IMR-90 (cell line): Measurements from ENCODE around the gene ADARB2. TPM values are rescaled to one million over a fixed set of nuclear protein-coding genes. Genes with fewer than 3 reads are reported as not detected.

Experiments
- ATAC-seq: fragments of 200-7000 bp; cut with Tn5 transposase; 2 replicates; pipeline ENCODE4 v1.9.1; 2020; ENCODE audit warnings: low read depth, mild to moderate bottlenecking, moderate library complexity
- BruUV-seq: library from RNA; stranded (reverse); fragments of 400-500 nt; replicated peaks from 2 replicates; lab custom pipeline; 2021; lab: Mats Ljungman, UMichigan
- CTCF ChIA-PET: fragments of 300-600 bp; formaldehyde crosslinking; extraction: SDS; loops from one replicate; lab custom pipeline; 2021; ENCODE audit warnings: antibody characterized with exemption; lab: Yijun Ruan, JAX
- POLR2A ChIA-PET: fragments of 300-600 bp; sonication (Branson Sonifier 250); formaldehyde crosslinking; loops from one replicate; lab custom pipeline; 2022; ENCODE audit warnings: antibody characterized with exemption; ENCODE audit not compliant: unreplicated experiment; lab: Charles Lee
- DNase-seq: peaks from one replicate; pipeline ENCODE4 v3.0.0; 2013
- H2AFZ ChIP-seq: replicated peaks from 2 replicates; pipeline ENCODE3; 2013; ENCODE audit warnings: low read length, mild to moderate bottlenecking; ENCODE audit not compliant: poor library complexity
- H2AK5ac ChIP-seq: 2 replicates; pipeline ENCODE4 v1.6.1; 2013; ENCODE audit warnings: low read depth, low read length, inconsistent platforms
- H2AK9ac ChIP-seq: replicated peaks from 2 replicates; pipeline ENCODE3; 2013; ENCODE audit warnings: mild to moderate bottlenecking, low read depth, low read length, moderate library complexity; ENCODE audit not compliant: poor library complexity
- H2BK120ac ChIP-seq: 2 replicates; pipeline ENCODE4 v1.6.1; 2013; ENCODE audit warnings: low read depth, low read length, inconsistent platforms
- H2BK15ac ChIP-seq: 3 replicates; pipeline ENCODE4 v1.6.1; 2013; ENCODE audit warnings: low read depth, low read length, inconsistent platforms
- H2BK20ac ChIP-seq: 2 replicates; pipeline ENCODE4 v1.6.1; 2013; ENCODE audit warnings: low read depth, mild to moderate bottlenecking, inconsistent platforms, low read length, moderate library complexity
- H2BK5ac ChIP-seq: 2 replicates; pipeline ENCODE4 v1.6.1; 2013; ENCODE audit warnings: mild to moderate bottlenecking, low read depth, low read length, inconsistent platforms; ENCODE audit not compliant: poor library complexity, severe bottlenecking
- H3K14ac ChIP-seq: replicated peaks from 2 replicates; pipeline ENCODE4 v1.6.1; 2013; ENCODE audit warnings: low read depth, low read length, inconsistent platforms
- H3K18ac ChIP-seq: 2 replicates; pipeline ENCODE4 v1.6.1; 2013; ENCODE audit warnings: low read depth, low read length, control low read depth
- H3K23ac ChIP-seq: 2 replicates; pipeline ENCODE4 v1.6.1; 2013; ENCODE audit warnings: low read depth, low read length, inconsistent platforms
- H3K27ac ChIP-seq: 2 replicates; pipeline ENCODE4 v1.5.1; 2013; ENCODE audit warnings: mild to moderate bottlenecking, control low read depth, low read length; ENCODE audit not compliant: insufficient read depth
- H3K27me3 ChIP-seq: 2 replicates; pipeline ENCODE4 v1.6.1; 2013; ENCODE audit warnings: low read length; ENCODE audit not compliant: control insufficient read depth, insufficient read depth
- H3K36me3 ChIP-seq: 2 replicates; pipeline ENCODE4 v1.6.1; 2013; ENCODE audit warnings: low read length, mixed read lengths; ENCODE audit not compliant: control insufficient read depth, insufficient read depth
- H3K4ac ChIP-seq: 2 replicates; pipeline ENCODE4 v1.6.1; 2013; ENCODE audit warnings: low read depth, low read length, inconsistent platforms
- H3K4me1 ChIP-seq: 2 replicates; pipeline ENCODE4 v1.6.1; 2013; ENCODE audit warnings: low read length, mixed read lengths; ENCODE audit not compliant: control insufficient read depth, insufficient read depth
- H3K4me2 ChIP-seq: 2 replicates; pipeline ENCODE4 v1.6.1; 2013; ENCODE audit warnings: low read depth, mild to moderate bottlenecking, control low read depth, low read length, moderate library complexity
- H3K4me3 ChIP-seq: 2 replicates; pipeline ENCODE4 v1.5.1; 2013; ENCODE audit warnings: low read depth, mild to moderate bottlenecking, control low read depth, low read length, moderate library complexity; ENCODE audit not compliant: insufficient read depth
- H3K56ac ChIP-seq: 2 replicates; pipeline ENCODE4 v1.6.1; 2013; ENCODE audit warnings: low read length, inconsistent platforms; ENCODE audit not compliant: insufficient read depth; ENCODE audit errors: extremely low read depth
- H3K79me1 ChIP-seq, 2 experiments: 2 replicates each; pipeline ENCODE4 v1.6.1; 2013; ENCODE audit warnings: low read length in 2 of 2, inconsistent platforms in 1 of 2, low read depth in 1 of 2
- H3K9ac ChIP-seq: 2 replicates; pipeline ENCODE4 v1.6.1; 2013; ENCODE audit warnings: low read depth, low read length, control low read depth
- H3K9me1 ChIP-seq: 2 replicates; pipeline ENCODE4 v1.6.1; 2013; ENCODE audit warnings: low read length, inconsistent platforms; ENCODE audit not compliant: insufficient read depth
- H3K9me3 ChIP-seq: 2 replicates; pipeline ENCODE4 v1.6.1; 2013; ENCODE audit warnings: low read length; ENCODE audit not compliant: control insufficient read depth, insufficient read depth
- H4K20me1 ChIP-seq: 2 replicates; pipeline ENCODE4 v1.6.1; 2013; ENCODE audit warnings: low read length, inconsistent platforms; ENCODE audit not compliant: insufficient read depth
- H4K5ac ChIP-seq: 2 replicates; pipeline ENCODE4 v1.6.1; 2013; ENCODE audit warnings: mild to moderate bottlenecking, low read depth, low read length, control low read depth
- H4K8ac ChIP-seq, 2 experiments: 2 replicates each; pipeline ENCODE4 v1.6.1; 2013; ENCODE audit warnings: low read depth in 2 of 2, low read length in 2 of 2, control low read depth in 1 of 2, inconsistent platforms in 1 of 2
- H4K91ac ChIP-seq: 2 replicates; pipeline ENCODE4 v1.6.1; 2013; ENCODE audit warnings: low read depth, low read length, inconsistent platforms; ENCODE audit not compliant: insufficient read depth
- MXI1 ChIP-seq: IDR thresholded peaks from 2 replicates; pipeline ENCODE4 v1.6.1; 2012; ENCODE audit warnings: low read depth, mild to moderate bottlenecking, low read length, moderate library complexity, borderline replicate concordance
- RFX5 ChIP-seq: IDR thresholded peaks from 2 replicates; pipeline ENCODE4 v1.8.0; 2012; ENCODE audit warnings: low read depth, mild to moderate bottlenecking, low read length, moderate library complexity
- SMC3 ChIP-seq: fragments of 150-350 bp; IDR thresholded peaks from 2 replicates; pipeline ENCODE4 v1.6.1; 2016; ENCODE audit warnings: low read depth, mild to moderate bottlenecking, antibody characterized with exemption, low read length, moderate library complexity
- WGBS, 2 experiments: methylation state at CpG; one replicate each; pipeline versions ENCODE4 v1.1.5 to v1.1.7; 2013; ENCODE audit warnings: missing lambda C conversion rate in 2 of 2; ENCODE audit not compliant: insufficient read length in 1 of 2; ENCODE audit errors: extremely low coverage in 2 of 2; 5-methylcytosine and 5-hydroxymethylcytosine counted together
- dilution Hi-C: fragments of 300-500 bp; cut with HindIII; formaldehyde crosslinking; loops from one replicate; pipeline ENCODE4 v1.14.3; 2018; ENCODE audit warnings: low sequenced_read_pairs; ENCODE audit not compliant: unreplicated experiment
- in situ Hi-C: fragments of 300-500 bp; cut with MboI; formaldehyde crosslinking; loops from 3 replicates; pipeline ENCODE4 v1.14.3; 2019; ENCODE audit warnings: low sequenced_read_pairs, inconsistent platforms, mixed read lengths
- intact Hi-C: fragments of 100-400 bp; cut with micrococcal nuclease; formaldehyde crosslinking; loops from 2 replicates; pipeline ENCODE4 v1.10.0; 2022
- polyA plus RNA-seq, 3 experiments: library from polyadenylated mRNA; depleted of rRNA; stranded (reverse); fragments of >200 nt; gene quantifications; 2 replicates each; pipeline ENCODE4 v1.2.3, GENCODE V29; 2012; ENCODE audit warnings: low replicate concordance in 1 of 3
- total RNA-seq: library from RNA; depleted of rRNA; stranded (reverse); fragments of >200 nt; gene quantifications from 2 replicates; pipeline ENCODE4 v1.2.3, GENCODE V29; 2012
- TF ChIP-seq, protein P1 (sequence below): fragments of 150-350 bp; IDR thresholded peaks from 2 replicates; pipeline ENCODE4 v1.6.1; 2016; ENCODE audit warnings: low read depth, mild to moderate bottlenecking, low read length, moderate library complexity, borderline replicate concordance

Gene ADARB2
- total and polyA plus RNA-seq, 2 of the 4 experiments (the other 2 are of a cell fraction): not detected

DNA sequence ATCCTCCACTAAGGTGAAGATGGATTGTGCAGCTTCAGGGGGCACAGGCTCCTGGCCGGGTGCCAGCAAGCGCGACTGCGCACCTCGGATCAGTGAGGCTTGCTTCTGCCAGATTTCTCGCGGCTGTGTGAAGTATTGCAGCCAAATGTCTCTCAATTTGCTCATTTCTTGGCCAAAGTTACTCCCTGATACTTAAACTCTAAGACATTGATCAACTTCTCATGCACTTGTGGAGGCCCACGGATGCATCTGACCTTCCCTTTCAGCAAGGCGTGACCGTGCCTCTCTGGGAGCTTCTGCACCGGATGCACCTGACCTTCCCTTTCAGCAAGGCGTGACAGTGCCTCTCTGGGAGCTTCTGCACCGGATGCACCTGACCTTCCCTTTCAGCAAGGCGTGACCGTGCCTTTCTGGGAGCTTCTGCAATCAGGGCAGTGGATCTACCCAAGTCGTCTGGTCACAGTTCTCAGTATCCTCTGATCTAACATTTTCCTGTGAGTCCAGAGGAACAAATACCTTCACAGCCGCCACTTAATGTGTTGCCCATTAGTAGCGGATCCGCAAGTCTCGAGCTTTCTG is 248.3 kb downstream of the ADARB2 start:
- whole genome bisulfite sequencing, 2 experiments: 69% methylated on average over 11 of the region's 20 CpGs; no CpG with 5 or more reads in 1 of the 2 experiments
- no peak overlapping the region for H3K9ac ChIP-seq
- H3K9me1 ChIP-seq: no peaks in the 10 kb centered on the region
- DNase-seq (no peak), ATAC-seq (no peak)
- in situ Hi-C loops (no loop called here), intact Hi-C loops (no loop called here), dilution Hi-C loops (no loop called here)
- H2AK5ac ChIP-seq: no peak overlapping the region
- ChIA-PET CTCF (no interaction called here), POLR2A (no interaction called here)
- no peak overlapping the region for H3K18ac ChIP-seq
- H2BK20ac ChIP-seq: no peak overlapping the region
- H4K91ac ChIP-seq: no peak overlapping the region
- no peak overlapping the region for H2AFZ ChIP-seq
- no peak overlapping the region for H2AK9ac ChIP-seq
- no peak overlapping the region for H3K27ac ChIP-seq
- H3K36me3 ChIP-seq: no peaks in the 10 kb centered on the region
- H2BK5ac ChIP-seq: no peak overlapping the region
- no peak overlapping the region for H3K4ac ChIP-seq
- TF ChIP-seq RFX5 (no peak), SMC3 (no peak), MXI1 (no peak)
- TF ChIP-seq, protein P1, sequence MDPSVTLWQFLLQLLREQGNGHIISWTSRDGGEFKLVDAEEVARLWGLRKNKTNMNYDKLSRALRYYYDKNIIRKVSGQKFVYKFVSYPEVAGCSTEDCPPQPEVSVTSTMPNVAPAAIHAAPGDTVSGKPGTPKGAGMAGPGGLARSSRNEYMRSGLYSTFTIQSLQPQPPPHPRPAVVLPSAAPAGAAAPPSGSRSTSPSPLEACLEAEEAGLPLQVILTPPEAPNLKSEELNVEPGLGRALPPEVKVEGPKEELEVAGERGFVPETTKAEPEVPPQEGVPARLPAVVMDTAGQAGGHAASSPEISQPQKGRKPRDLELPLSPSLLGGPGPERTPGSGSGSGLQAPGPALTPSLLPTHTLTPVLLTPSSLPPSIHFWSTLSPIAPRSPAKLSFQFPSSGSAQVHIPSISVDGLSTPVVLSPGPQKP: no peak
- H3K4me1 ChIP-seq: no peaks in the 10 kb centered on the region
- no peaks in the 10 kb centered on the region for H3K79me1 ChIP-seq
- H3K23ac ChIP-seq: no peak overlapping the region
- H3K27me3 ChIP-seq: no peaks in the 10 kb centered on the region
- H2BK120ac ChIP-seq: no peak overlapping the region
- H3K4me2 ChIP-seq: no peak overlapping the region
- H3K56ac ChIP-seq: no peak overlapping the region
- no TSS peak for BruUV-seq
- no peak overlapping the region for H4K5ac ChIP-seq
- no peak overlapping the region for H4K8ac ChIP-seq
- H3K14ac ChIP-seq: no peak overlapping the region
- H2BK15ac ChIP-seq: no peak overlapping the region
- no peaks in the 10 kb centered on the region for H4K20me1 ChIP-seq
- no peak overlapping the region for H3K4me3 ChIP-seq
- H3K9me3 ChIP-seq: peaks cover 37% of the 10 kb centered on the region
